B cell (primary cell): ENCODE measurements around the gene E2F3.
A peak's percentile ranks its signal among the peaks of the same experiment; 100 is the strongest.

Source experiments
- EZH2 ChIP-seq: IDR thresholded peaks from 2 replicates; pipeline ENCODE4 v1.6.1; 2012; ENCODE audit warnings: borderline replicate concordance, low read depth, mild to moderate bottlenecking, moderate library complexity, low read length; ENCODE audit not compliant: insufficient read depth, poor library complexity, severe bottlenecking
- TF ChIP-seq, protein P1 (sequence below): fragments of 200-600 bp; IDR thresholded peaks from one replicate; pipeline ENCODE4 v1.8.0; 2022; ENCODE audit warnings: antibody characterized with exemption, mild to moderate bottlenecking

DNA sequence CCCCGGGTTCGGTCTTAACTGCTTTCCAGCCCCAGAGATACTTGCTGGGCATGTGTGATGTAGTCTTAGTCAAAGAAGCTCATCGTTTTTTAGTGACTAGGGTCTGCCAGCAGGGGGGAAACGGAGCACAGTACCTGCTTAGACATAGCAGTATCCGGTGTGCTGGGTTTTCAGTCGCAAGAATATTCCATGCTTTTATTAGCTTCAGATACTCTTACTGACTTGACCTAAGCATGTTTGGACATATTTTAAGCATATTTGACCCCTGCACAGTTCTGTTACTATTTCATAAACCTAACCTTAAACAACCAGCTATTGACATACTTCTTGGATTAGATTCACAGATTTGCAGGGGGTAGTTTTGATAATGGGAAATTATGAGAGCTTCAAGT is 3.0 kb downstream of the E2F3 start:
- TF ChIP-seq, protein P1, sequence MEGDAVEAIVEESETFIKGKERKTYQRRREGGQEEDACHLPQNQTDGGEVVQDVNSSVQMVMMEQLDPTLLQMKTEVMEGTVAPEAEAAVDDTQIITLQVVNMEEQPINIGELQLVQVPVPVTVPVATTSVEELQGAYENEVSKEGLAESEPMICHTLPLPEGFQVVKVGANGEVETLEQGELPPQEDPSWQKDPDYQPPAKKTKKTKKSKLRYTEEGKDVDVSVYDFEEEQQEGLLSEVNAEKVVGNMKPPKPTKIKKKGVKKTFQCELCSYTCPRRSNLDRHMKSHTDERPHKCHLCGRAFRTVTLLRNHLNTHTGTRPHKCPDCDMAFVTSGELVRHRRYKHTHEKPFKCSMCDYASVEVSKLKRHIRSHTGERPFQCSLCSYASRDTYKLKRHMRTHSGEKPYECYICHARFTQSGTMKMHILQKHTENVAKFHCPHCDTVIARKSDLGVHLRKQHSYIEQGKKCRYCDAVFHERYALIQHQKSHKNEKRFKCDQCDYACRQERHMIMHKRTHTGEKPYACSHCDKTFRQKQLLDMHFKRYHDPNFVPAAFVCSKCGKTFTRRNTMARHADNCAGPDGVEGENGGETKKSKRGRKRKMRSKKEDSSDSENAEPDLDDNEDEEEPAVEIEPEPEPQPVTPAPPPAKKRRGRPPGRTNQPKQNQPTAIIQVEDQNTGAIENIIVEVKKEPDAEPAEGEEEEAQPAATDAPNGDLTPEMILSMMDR: peak; percentile 78
- no peak for TF ChIP-seq EZH2
